Activated CD8-positive, alpha-beta memory T cell treated with anti-CD3 and anti-CD28 coated beads, Interleukin-2, amount 50 U/mL, for 48 hours (primary cell): ENCODE measurements around the gene SHC4.
"Not testable (repeated sequence)": the region's sequence is repeated elsewhere in the genome, so short reads cannot be mapped to it uniquely, and the experiment has no call there.

Experiments used
- DNase-seq: peaks from one replicate; pipeline ENCODE4 v3.0.0-alpha.2; 2020

SHC4 gene

GRCh38 chr15:48877630-48878595 is 85.8 kb downstream of the SHC4 start, which contains the start of gene EID1:
EID1 (plus strand) TSS chr15:48878134; CDS start chr15:48878177, 43 bp downstream.
- peak; percentile 95 for DNase-seq

DNA sequence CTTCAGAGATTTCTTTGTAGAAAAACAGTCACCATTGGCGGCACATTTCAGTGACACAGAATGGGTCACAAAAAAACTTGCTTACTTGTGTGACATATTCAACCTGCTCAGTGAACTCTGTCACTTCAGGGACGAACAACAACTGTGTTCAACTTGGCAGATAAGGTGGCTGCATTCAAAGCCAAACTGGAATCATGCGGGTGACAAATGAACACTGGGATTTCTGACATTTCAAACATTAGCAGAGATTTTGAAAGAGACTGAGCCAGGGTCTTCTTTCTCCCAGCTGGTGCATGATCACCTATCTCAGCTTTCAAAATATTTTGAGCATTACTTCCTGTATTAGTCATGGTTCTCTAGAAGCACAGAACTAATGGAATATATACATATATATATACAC is 87.7 kb downstream of the SHC4 start:
- no peak for DNase-seq

DNA sequence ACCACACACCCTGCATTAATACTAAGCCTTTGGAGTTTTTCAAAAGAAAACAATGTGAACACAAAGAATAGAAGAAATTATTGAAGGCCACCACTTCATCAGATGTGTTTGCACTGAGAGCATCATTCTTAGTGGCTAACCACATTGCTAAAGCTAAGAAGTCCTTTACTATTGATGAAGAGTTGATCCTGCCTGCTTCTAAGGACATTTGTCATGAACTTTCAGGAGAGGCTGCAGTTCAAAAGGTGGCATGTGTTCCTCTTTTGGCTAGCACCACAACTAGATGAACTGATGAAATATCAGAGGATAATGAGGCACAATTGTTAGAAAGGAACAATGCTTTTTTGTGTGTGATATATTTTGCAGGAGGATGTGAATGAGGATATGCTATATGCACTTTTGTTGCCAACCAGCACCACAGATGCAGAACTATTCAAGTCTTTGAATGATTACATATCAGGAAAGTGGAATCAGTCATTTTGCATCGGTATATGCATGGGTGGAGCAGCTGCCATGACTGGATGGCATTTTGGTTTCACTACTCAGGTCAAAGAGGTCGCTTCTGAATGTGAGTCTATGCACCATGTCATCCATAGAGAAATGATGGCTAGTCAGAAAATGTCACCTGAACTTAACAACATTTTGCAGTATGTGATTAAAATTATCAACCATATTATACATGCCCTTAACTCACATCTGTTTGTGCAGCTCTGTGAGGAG is 88.3 kb downstream of the SHC4 start:
- no peak for DNase-seq

GRCh38 chr15:48872632-48873031 is 91.1 kb downstream of the SHC4 start:
- no peak for DNase-seq

DNA sequence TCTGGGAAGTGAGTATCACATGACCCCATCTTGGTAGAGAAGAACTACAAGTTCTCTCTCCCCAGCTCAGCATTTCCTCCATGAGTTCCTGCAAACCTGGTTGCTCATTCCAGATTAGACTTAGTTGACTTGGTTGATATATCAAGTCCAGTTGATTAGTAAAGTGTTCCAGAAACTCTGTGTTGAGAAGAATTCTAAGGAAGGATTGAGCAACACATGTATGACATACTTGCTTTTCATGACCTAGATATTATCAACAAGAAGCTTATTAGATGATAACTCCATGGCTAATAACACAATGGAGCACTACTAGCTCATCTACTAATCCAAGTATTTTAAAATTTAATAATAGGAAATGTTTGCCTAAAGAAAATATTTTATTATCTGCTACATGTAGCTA is 92.2 kb downstream of the SHC4 start:
- no peak for DNase-seq

DNA sequence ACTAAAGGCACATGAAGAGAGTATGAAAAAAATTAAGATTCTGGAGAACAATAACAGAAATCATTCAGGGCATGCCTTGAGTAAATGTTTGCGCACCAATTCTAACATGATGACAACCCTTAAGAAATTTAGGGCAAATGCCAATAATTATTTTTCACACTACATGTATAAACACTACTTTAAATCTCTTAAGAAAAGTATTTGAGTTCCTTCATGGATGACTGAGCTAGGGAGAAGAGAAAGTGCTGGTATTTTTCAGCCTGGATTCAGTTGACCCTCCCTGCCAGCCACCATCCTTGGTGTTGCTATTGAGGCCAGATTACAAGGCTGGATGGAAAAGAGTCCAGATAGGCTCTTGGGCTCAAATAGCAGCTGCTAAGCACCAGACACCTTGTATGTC is 93.8 kb downstream of the SHC4 start:
- no peak for DNase-seq

DNA sequence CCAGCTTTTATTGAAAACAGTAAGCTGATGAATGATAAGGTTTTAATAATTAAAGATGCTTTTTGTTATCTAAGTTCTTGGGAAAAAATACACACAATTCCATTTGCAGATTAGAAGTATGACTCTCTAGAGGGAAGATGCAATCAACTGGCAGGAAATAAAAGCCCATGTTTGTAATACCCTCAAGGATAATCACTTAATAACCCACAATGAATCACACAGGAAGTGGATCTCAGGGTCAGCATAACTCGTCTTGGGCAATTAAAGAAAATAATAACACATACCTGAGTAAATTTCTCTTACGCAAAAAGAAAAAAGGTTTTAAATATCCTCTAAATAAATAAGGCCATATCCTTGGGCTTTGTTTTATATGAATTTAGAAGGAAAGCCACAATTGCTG is 95.2 kb downstream of the SHC4 start:
- DNase-seq: no peak

GRCh38 chr15:48868023-48868422 is 95.7 kb downstream of the SHC4 start:
- DNase-seq: no peak

- DNase-seq: no peak
Measured at GRCh38 chr15:48866141-48866563, 97.6 kb downstream of the SHC4 start.

DNA sequence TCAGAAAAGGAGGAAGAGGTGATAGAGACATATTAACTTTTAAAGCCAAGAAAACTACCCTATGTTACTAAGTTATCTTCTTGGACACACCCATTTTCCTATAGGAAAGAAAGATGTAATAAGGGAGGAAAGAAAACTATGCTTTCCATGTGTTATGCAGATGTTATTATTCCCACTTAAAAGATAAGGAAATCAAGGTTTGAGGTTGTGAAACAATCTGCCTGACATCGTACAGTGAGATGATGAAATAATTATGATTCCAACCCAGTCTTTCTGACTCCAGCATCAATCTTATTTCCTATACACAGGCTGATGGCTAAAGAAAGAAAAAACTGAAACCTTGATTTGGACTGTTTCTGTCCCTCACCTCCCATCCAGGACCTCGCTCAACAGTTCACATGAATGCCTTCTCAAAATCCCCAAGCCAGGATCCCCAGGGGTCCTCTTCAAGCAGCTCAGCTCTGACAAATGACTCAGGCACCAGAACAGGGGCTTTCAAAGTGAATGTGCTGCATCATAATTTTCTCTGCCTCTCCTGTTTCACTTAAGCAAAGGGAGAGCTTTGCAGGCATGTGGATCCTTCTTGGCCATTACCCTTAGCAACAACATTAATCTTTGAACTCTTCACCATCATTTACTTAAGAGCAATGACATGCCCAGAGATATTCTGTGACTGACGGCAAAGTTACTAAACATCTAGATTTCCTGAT is 98.2 kb downstream of the SHC4 start:
- DNase-seq: no peak

GRCh38 chr15:48862705-48863104 is 101.0 kb downstream of the SHC4 start:
- no peak for DNase-seq

DNA sequence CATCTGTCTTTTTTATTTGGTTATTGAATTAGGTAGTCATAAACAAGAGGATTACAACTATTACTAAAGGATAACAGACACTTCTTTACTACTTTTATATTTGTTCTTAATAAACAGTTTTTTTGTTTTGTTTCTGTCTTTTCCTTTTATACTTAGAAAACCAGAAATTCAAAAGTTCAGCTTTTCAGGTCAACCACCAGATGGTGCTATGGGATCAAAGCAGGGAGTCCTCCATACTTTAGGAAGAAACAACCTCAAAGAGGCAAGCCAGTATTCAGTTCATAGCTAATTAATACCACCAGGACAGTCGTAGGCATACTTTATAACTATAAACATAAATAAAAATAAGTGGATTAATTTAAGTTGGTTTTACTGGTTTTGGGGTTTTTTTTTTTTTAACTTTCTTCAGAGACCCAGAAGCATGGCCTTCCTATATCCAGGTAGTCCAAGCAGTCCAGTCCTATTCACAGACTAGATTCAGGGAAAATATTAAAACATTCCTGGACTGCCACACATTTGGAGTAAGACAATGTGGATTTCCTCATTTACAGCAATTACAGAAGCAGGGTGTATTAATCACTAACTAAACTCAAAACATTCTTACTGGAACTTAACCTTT is 101.8 kb downstream of the SHC4 start:
- DNase-seq: no peak

GRCh38 chr15:48859426-48859825 is 104.3 kb downstream of the SHC4 start:
- no peak for DNase-seq

GRCh38 chr15:48858401-48858800 is 105.3 kb downstream of the SHC4 start:
- no peak for DNase-seq

GRCh38 chr15:48856942-48857341 is 106.8 kb downstream of the SHC4 start:
- DNase-seq: no peak

DNA sequence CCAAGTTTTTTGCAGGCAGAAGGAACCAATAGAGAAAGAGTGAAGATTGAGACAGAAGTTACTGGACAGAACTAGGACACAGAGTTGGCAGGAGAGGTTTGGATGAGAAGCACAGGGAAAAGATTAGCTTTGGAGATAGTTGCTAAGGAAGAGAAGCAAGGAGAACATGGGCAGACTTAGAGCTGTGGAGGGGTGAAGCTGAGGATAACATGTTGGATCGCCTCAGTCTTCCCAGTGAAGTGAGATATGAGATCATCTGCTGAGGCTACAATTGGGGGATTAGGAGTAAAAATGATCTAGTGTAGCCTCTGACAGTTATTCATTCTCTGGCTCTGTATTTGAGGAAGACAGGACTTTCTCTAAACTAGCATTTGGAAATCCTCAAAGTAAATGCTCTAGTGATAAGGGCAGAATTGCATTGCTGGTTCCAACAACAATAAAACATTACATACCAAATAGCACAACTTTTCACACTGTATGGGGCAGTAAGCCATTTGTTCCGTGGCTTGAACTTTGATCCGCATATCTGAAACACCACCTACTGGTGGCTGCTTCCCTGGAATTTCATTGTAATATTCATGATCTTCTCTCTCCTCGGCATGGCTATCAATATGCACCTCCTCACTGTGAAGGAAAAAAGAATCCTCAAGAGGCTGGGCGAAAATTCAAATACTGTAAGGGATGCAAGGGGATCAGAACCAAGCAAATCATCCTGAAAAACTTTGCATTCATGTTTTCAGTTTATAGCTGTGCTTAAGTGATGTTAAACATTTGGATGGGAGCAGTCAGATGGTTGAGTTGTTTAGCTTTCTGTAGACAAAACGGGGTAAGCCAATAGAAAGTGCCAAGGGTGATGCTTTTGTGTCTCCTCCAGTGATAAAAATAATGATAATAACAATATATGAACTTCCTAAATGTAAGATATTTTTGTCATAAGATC is 107.9 kb downstream of the SHC4 start:
- DNase-seq: no peak

DNA sequence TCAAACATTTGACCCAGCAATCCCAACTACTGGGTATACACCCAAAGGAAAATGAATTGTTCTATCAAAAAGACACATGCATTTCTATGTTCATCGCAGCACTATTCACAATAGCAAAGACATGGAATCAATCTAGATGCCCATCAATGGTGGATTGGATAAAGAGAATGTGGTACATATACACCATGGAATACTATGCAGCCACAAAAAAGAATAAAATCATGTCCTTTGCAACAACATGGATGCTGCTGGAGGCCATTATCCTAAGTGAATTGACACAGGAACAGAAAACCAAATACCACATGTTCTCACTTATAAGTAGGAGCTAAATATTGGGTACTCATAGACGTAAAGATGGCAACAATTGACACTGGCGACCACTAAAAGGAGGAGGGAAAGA is 109.3 kb downstream of the SHC4 start:
- not testable (repeated sequence) for DNase-seq

DNA sequence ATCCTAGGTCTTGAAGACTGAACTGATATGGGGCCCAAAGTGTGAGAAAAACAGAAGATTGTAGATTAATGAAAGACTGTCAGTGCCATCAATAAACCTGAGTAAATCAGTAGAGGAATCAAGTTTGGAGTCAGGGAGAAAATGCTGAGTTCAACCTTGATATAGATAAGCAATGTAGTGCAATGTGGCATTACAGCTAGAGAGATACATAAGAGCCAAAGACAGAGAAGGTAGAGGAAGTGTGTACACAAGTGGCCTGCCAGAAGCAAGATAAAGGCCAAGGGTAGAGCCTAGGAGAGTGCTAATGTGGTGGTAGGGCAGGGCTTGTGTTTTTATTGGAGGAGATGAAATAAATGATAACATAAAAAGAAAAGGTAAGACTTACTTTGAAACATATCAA is 111.8 kb downstream of the SHC4 start:
- no peak for DNase-seq

DNA sequence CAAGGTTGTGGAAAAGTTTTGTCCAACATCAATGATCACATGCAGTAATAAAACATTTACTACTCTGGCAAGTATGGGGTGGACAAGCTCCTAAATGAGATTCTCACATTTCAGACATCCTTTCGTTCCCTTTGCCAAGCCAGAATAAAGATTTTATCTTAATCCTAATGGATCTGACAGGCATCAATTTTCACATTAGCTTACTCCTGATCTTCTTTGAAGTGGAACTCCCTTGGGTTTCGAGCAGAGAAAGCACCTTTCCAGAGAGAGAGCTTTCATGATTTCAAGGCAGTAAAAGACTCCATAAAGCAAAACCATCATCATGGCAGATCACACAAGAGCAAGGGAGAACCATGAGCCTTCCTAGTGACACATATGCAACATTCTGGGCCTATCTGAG is 113.1 kb downstream of the SHC4 start:
- DNase-seq: no peak

- DNase-seq: no peak
Measured at GRCh38 chr15:48845123-48845522, 118.6 kb downstream of the SHC4 start.

GRCh38 chr15:48842501-48842900 is 121.2 kb downstream of the SHC4 start:
- no peak for DNase-seq

- no peak for DNase-seq
Measured at GRCh38 chr15:48834756-48835155, 129.0 kb downstream of the SHC4 start.
